Measurements from ENCODE around the gene METTL15. TPM values are rescaled to one million over a fixed set of nuclear protein-coding genes. Genes with fewer than 3 reads are reported as not detected.
"Not testable (repeated sequence)": the region's sequence is repeated elsewhere in the genome, so short reads cannot be mapped to it uniquely, and the experiment has no call there.

METTL15 gene
- total RNA-seq, 4 donors from 2014 or later: 8.5 to 41.1 (median 17.0) TPM

DNA sequence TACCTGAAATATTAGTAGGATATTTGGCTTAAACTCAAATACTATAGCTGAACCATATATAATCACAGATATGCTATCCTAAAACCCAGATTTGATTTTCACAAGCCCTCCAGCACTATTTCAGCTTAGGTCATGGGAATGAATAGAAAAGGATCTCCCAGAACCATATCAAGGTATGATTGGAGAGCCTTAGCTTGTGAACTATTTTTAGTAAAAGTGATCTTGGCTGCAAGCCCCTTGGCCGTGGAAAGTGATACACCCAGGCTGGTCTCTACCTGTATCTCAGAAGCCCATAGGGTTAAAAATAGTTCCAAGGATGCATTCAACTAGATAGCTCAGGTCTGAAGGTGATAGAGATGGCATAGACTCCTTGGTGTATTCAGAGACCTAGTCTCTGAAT is 9.9 kb upstream of the METTL15 start:
- no peak for DNase-seq
- H3K4me1 ChIP-seq: no peaks in the 10 kb centered on the region
- TF ChIP-seq, protein P1, sequence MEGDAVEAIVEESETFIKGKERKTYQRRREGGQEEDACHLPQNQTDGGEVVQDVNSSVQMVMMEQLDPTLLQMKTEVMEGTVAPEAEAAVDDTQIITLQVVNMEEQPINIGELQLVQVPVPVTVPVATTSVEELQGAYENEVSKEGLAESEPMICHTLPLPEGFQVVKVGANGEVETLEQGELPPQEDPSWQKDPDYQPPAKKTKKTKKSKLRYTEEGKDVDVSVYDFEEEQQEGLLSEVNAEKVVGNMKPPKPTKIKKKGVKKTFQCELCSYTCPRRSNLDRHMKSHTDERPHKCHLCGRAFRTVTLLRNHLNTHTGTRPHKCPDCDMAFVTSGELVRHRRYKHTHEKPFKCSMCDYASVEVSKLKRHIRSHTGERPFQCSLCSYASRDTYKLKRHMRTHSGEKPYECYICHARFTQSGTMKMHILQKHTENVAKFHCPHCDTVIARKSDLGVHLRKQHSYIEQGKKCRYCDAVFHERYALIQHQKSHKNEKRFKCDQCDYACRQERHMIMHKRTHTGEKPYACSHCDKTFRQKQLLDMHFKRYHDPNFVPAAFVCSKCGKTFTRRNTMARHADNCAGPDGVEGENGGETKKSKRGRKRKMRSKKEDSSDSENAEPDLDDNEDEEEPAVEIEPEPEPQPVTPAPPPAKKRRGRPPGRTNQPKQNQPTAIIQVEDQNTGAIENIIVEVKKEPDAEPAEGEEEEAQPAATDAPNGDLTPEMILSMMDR (IDR thresholded peaks at IDR 0.05): no peak
- no peak for TF ChIP-seq POLR2A (IDR thresholded peaks at IDR 0.05)
- no peaks in the 10 kb centered on the region for H3K9me3 ChIP-seq
- no peak overlapping the region for H3K27ac ChIP-seq
- intact Hi-C loops (cut with DNase I; ENCODE audit: low total_unique reads): no loop called here
- H3K4me3 ChIP-seq: no peak overlapping the region
- H3K27me3 ChIP-seq: no peaks in the 10 kb centered on the region
- no peaks in the 10 kb centered on the region for H3K36me3 ChIP-seq

DNA sequence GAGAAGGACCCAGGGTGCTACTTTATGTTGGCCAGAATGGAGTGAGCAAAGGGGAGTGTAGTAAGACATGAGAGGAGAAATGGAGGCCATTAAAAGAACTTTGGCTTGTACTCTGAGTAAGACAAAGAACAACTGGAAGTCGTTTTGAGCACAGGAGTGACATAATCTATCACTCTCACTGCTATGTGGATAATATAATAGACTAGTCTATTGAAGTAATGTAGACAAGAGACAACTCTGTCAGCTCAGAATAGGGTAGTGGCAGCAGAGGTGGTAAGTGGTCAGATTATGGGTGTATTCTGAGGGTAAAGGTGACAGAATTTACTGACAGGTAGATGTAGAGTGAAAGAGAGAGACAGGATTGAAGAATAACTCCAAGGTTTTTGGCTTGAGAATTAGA is 8.5 kb upstream of the METTL15 start:
- no peak for TF ChIP-seq POLR2A (IDR thresholded peaks at IDR 0.05)
- TF ChIP-seq, protein P1 (IDR thresholded peaks at IDR 0.05): no peak
- H3K27ac ChIP-seq: no peak overlapping the region
- H3K27me3 ChIP-seq: no peaks in the 10 kb centered on the region
- intact Hi-C loops (cut with DNase I; ENCODE audit: low total_unique reads): no loop called here
- DNase-seq: no peak
- H3K4me1 ChIP-seq: no peaks in the 10 kb centered on the region
- no peaks in the 10 kb centered on the region for H3K9me3 ChIP-seq
- no peaks in the 10 kb centered on the region for H3K36me3 ChIP-seq
- no peak overlapping the region for H3K4me3 ChIP-seq

DNA sequence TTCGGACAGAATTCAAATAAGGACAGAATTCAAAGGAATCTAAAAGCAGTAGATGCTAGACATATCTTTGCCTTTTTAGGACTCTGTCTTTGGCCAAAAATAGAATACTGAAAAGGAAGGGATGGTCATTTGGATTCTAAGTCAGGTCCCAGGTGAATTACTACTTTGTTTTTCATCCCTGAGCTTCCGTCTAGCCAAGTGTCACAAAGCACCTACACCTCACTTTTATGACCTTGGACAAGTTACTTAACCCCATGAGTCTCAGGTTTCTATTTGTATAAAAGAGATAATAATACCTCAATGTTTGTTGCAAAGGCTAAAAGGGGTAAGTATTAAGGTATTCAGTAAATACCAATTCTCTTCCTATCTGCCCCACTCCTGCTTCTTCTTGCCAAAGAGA is 7.5 kb upstream of the METTL15 start:
- H3K27me3 ChIP-seq: no peaks in the 10 kb centered on the region
- no peaks in the 10 kb centered on the region for H3K4me1 ChIP-seq
- no peak overlapping the region for H3K4me3 ChIP-seq
- TF ChIP-seq POLR2A (IDR thresholded peaks at IDR 0.05): no peak
- TF ChIP-seq, protein P1 (IDR thresholded peaks at IDR 0.05): no peak
- no peak for DNase-seq
- no peaks in the 10 kb centered on the region for H3K36me3 ChIP-seq
- H3K27ac ChIP-seq: no peak overlapping the region
- no peaks in the 10 kb centered on the region for H3K9me3 ChIP-seq
- intact Hi-C loops (cut with DNase I; ENCODE audit: low total_unique reads): no loop called here

DNA sequence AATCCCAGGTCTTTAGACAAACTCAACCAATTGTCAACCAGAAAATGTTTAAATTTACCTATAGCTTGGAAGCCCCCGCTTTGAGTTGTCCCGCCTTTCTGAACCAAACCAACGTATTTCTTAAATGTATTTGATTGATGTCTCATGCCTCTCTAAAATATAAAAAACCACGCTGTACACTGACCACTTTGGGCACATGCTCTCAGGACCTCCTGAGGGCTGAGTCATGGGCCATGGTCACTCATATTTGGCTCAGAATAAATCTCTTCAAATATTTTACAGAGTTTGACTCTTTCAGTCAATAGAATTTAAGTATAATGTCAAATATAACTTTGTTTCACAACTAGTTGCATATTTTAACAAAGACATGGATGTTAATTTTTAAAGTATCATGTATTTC is 5.9 kb upstream of the METTL15 start:
- H3K27ac ChIP-seq; H3K36me3 ChIP-seq; H3K4me3 ChIP-seq; H3K4me1 ChIP-seq; intact Hi-C loops (cut with DNase I; ENCODE audit: low total_unique reads); H3K27me3 ChIP-seq; H3K9me3 ChIP-seq; DNase-seq: not testable (repeated sequence)

DNA sequence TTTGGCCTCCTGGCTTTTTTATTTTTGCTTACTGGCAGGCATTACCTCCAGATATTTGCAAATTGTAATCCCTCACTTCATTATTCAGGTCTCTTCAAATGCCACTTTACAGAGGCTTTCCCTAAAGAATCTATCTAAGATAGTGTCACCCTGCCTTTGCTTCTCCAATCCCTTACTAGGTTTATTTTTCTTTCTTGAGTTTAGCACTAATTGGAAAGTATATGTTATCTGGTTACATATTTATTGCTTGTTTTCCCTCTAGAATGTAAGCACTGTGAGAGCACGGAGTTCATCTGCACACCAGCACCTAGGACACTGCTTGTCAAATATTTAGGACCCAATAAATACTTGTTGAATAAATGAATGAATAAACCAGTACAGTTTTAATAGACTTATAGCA is 3.8 kb upstream of the METTL15 start:
- H3K9me3 ChIP-seq: no peaks in the 10 kb centered on the region
- TF ChIP-seq POLR2A (IDR thresholded peaks at IDR 0.05): no peak
- TF ChIP-seq, protein P1 (IDR thresholded peaks at IDR 0.05): no peak
- DNase-seq: no peak
- H3K27me3 ChIP-seq: no peaks in the 10 kb centered on the region
- intact Hi-C loops (cut with DNase I; ENCODE audit: low total_unique reads): no loop called here
- H3K4me3 ChIP-seq: no peak overlapping the region
- H3K4me1 ChIP-seq: no peaks in the 10 kb centered on the region
- no peaks in the 10 kb centered on the region for H3K36me3 ChIP-seq
- no peak overlapping the region for H3K27ac ChIP-seq

DNA sequence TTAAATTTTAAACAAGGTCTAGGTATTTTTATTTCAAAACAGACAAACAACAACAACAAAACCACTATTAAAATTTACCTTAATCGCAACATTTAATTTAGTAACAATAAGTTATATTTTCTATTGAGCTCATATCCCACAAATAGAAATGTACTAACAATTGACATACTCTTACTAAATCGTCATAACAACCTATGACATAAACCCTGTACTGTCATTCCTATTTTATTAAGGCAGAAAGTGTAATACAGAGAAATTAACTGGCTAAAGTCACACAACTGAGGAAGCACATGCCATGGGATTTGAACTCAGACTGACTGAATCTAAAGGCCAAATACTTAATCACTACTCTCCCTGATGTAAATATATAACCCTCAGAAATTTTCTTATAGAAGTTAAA is 3.2 kb upstream of the METTL15 start:
- H3K27me3 ChIP-seq: no peaks in the 10 kb centered on the region
- no peak for DNase-seq
- H3K27ac ChIP-seq: no peak overlapping the region
- no peaks in the 10 kb centered on the region for H3K36me3 ChIP-seq
- H3K4me1 ChIP-seq: no peaks in the 10 kb centered on the region
- intact Hi-C loops (cut with DNase I; ENCODE audit: low total_unique reads): no loop called here
- no peak for TF ChIP-seq POLR2A (IDR thresholded peaks at IDR 0.05)
- TF ChIP-seq, protein P1 (IDR thresholded peaks at IDR 0.05): no peak
- H3K9me3 ChIP-seq: no peaks in the 10 kb centered on the region
- no peak overlapping the region for H3K4me3 ChIP-seq

Data from uterus (tissue), 4 donors.